HCT116 (cell line): ENCODE data around the gene HSPG2. TPM values are rescaled to one million over a fixed set of nuclear protein-coding genes. Genes with fewer than 3 reads are reported as not detected.

Experiments
- ATAC-seq: fragments of 200-7000 bp; cut with Tn5 transposase; 2 replicates; pipeline ENCODE4 v1.9.1; 2020; ENCODE audit warnings: mild to moderate bottlenecking, moderate library complexity
- BruUV-seq: library from RNA; stranded (reverse); fragments of 400-500 nt; replicated peaks from 2 replicates; lab custom pipeline; 2021; lab: Mats Ljungman, UMichigan
- CTCF ChIA-PET: fragments of 300-600 bp; sonication (Branson Sonifier 250); formaldehyde crosslinking; loops from one replicate; lab custom pipeline; 2021; ENCODE audit warnings: antibody characterized with exemption; lab: Charles Lee
- POLR2A ChIA-PET: fragments of 300-600, 350-600 bp; sonication (Branson Sonifier 250); formaldehyde crosslinking; loops from one replicate; lab custom pipeline; 2021; ENCODE audit warnings: antibody characterized with exemption; lab: Charles Lee
- RAD21 ChIA-PET, 2 experiments: fragments of 300-600 bp; sonication (Branson Sonifier 250); formaldehyde crosslinking; loops; one replicate each; lab custom pipeline; 2023; ENCODE audit warnings: low total read pairs in 2 of 2; ENCODE audit not compliant: uncharacterized antibody in 2 of 2, unreplicated experiment in 2 of 2, low non-redundant PET in 1 of 2; lab: Charles Lee
- DNase-seq: peaks from one replicate; pipeline ENCODE4 v3.0.0-alpha.2; 2010; ENCODE audit warnings: low read depth, low spot score
- H2AFZ ChIP-seq: fragments of 200-600 bp; shearing (Covaris generic), sonication (generic); 2 replicates; pipeline ENCODE4 v1.6.1; 2017; ENCODE audit warnings: low read depth, mixed run types, mixed read lengths, antibody characterized with exemption, low read length; ENCODE audit not compliant: poor library complexity, severe bottlenecking
- H3K27ac ChIP-seq: 2 replicates; pipeline ENCODE4 v1.5.1; 2012; ENCODE audit warnings: low read depth, low read length
- H3K27me3 ChIP-seq: fragments of 200-600 bp; sonication (generic); 2 replicates; pipeline ENCODE4 v1.6.1; 2016; ENCODE audit warnings: mixed run types, low read length, mixed read lengths; ENCODE audit not compliant: insufficient read depth
- H3K36me3 ChIP-seq, 2 experiments: fragments of 200-500 bp in 1 of 2; fragments of 200-600 bp in 1 of 2; sonication (Bioruptor generic) in 1 of 2; sonication (generic) in 1 of 2; 2 replicates each; pipeline versions ENCODE4 v1.5.1 to v1.6.1; 2014 to 2016; ENCODE audit warnings: low read length in 2 of 2, inconsistent platforms in 1 of 2, mixed read lengths in 1 of 2, mixed run types in 1 of 2; ENCODE audit not compliant: insufficient read depth in 2 of 2, control insufficient read depth in 1 of 2
- H3K4me1 ChIP-seq, 2 experiments: fragments of 200-600 bp in 1 of 2; sonication (generic) in 1 of 2; 2 replicates each; pipeline versions ENCODE4 v1.5.1 to v1.6.1; 2012 to 2017; ENCODE audit warnings: low read length in 2 of 2, inconsistent platforms in 1 of 2, mild to moderate bottlenecking in 1 of 2, mixed read lengths in 1 of 2, mixed run types in 1 of 2, moderate library complexity in 1 of 2; ENCODE audit not compliant: insufficient read depth in 2 of 2, control insufficient read depth in 1 of 2
- H3K4me2 ChIP-seq: fragments of 200-600 bp; sonication (generic); 2 replicates; pipeline ENCODE4 v1.6.1; 2017; ENCODE audit warnings: mixed run types, low read length, mixed read lengths
- H3K4me3 ChIP-seq, 2 experiments: fragments of 200-600 bp in 1 of 2; sonication (generic) in 1 of 2; replicated peaks in 1 of 2; 2 replicates each; pipeline ENCODE4 v1.5.1; 2011 to 2016; ENCODE audit warnings: low read length in 2 of 2, control low read depth in 1 of 2, low read depth in 1 of 2, mild to moderate bottlenecking in 1 of 2, mixed read lengths in 1 of 2, mixed run types in 1 of 2
- H3K79me2 ChIP-seq: fragments of 200-600 bp; sonication (generic); 2 replicates; pipeline ENCODE4 v1.6.1; 2017; ENCODE audit warnings: mild to moderate bottlenecking, mixed run types, low read length, moderate library complexity, mixed read lengths; ENCODE audit not compliant: insufficient read depth
- H3K9ac ChIP-seq: fragments of 200-600 bp; sonication (generic); 2 replicates; pipeline ENCODE4 v1.6.1; 2016; ENCODE audit warnings: low read length, mixed read lengths
- H3K9me2 ChIP-seq: fragments of 200-600 bp; sonication (generic), shearing (Covaris generic); 2 replicates; pipeline ENCODE4 v1.6.1; 2017; ENCODE audit warnings: mixed run types, mild to moderate bottlenecking, moderate library complexity; ENCODE audit not compliant: insufficient read depth
- H3K9me3 ChIP-seq, 2 experiments: fragments of 200-500 bp in 1 of 2; fragments of 200-600 bp in 1 of 2; sonication (Bioruptor generic) in 1 of 2; sonication (generic) in 1 of 2; 2 replicates each; pipeline ENCODE4 v1.6.1; 2014 to 2017; ENCODE audit warnings: low read length in 2 of 2, mixed read lengths in 2 of 2, inconsistent platforms in 1 of 2, low read depth in 1 of 2, mild to moderate bottlenecking in 1 of 2, mixed run types in 1 of 2, moderate library complexity in 1 of 2; ENCODE audit not compliant: control insufficient read depth in 1 of 2, insufficient read depth in 1 of 2
- H4K20me1 ChIP-seq: fragments of 200-600 bp; sonication (generic), shearing (Covaris generic); 2 replicates; pipeline ENCODE4 v1.6.1; 2017; ENCODE audit warnings: mixed run types, mild to moderate bottlenecking, moderate library complexity; ENCODE audit not compliant: insufficient read depth
- ATF3 ChIP-seq: IDR thresholded peaks from 2 replicates; pipeline ENCODE4 v1.6.1; 2012
- CBX3 ChIP-seq: IDR thresholded peaks from 2 replicates; pipeline ENCODE4 v1.6.1; 2012; ENCODE audit warnings: low read depth
- CTCF ChIP-seq, 3 experiments: fragments of 200-600 bp in 1 of 3; sonication (generic) in 1 of 3; IDR thresholded peaks in 2 of 3; conservative IDR thresholded peaks in 1 of 3; 2 replicates each; pipeline ENCODE4 v1.5.1; 2012 to 2017; ENCODE audit warnings: low read depth in 2 of 3, low read length in 2 of 3, antibody characterized with exemption in 1 of 3, borderline replicate concordance in 1 of 3, control low read depth in 1 of 3, mild to moderate bottlenecking in 1 of 3, mixed read lengths in 1 of 3, mixed run types in 1 of 3, moderate library complexity in 1 of 3; ENCODE audit not compliant: insufficient read depth in 1 of 3
- EGR1 ChIP-seq: IDR thresholded peaks from 2 replicates; pipeline ENCODE4 v1.6.1; 2012; ENCODE audit warnings: low read depth
- EZH2phosphoT487 ChIP-seq: fragments of 200-600 bp; IDR thresholded peaks from 2 replicates; pipeline ENCODE4 v1.6.1; 2018; ENCODE audit warnings: antibody characterized with exemption, borderline replicate concordance
- FOSL1 ChIP-seq: IDR thresholded peaks from 2 replicates; pipeline ENCODE4 v1.6.1; 2012; ENCODE audit warnings: low read depth
- JUND ChIP-seq: IDR thresholded peaks from 2 replicates; pipeline ENCODE4 v1.6.1; 2012
- POLR2AphosphoS5 ChIP-seq: IDR thresholded peaks from 2 replicates; pipeline ENCODE4 v1.6.1; 2011; ENCODE audit warnings: mild to moderate bottlenecking, low read depth, low read length, moderate library complexity
- RAD21 ChIP-seq: IDR thresholded peaks from 2 replicates; pipeline ENCODE4 v1.6.1; 2012; ENCODE audit warnings: low read depth, mild to moderate bottlenecking
- YY1 ChIP-seq: IDR thresholded peaks from 2 replicates; pipeline ENCODE4 v1.6.1; 2011; ENCODE audit warnings: low read length, low read depth, moderate library complexity, mild to moderate bottlenecking; ENCODE audit not compliant: insufficient replicate concordance; ENCODE audit errors: extremely low read depth
- ZFX ChIP-seq: fragments of 450-650 bp; IDR thresholded peaks from 2 replicates; pipeline ENCODE4 v1.6.1; 2017
- intact Hi-C: fragments of 100-400 bp; cut with micrococcal nuclease; formaldehyde crosslinking; loops from 2 replicates; pipeline ENCODE4 v1.10.0; 2022
- total RNA-seq: library from RNA; stranded (reverse); gene quantifications from one replicate; pipeline ENCODE4 v1.2.1, GENCODE V29; 2021; ENCODE audit not compliant: unreplicated experiment

HSPG2 gene
- total RNA-seq, 1 experiment from 2014 or later, result 55.7 TPM

GRCh38 chr1:21831454-21831970, 105.6 kb downstream of the HSPG2 start:
- ChIA-PET POLR2A (no interaction called here), CTCF (no interaction called here), RAD21 (no interaction called here)
- no TSS peak for BruUV-seq
- H3K27ac ChIP-seq, result no peak overlapping the region
- ATAC-seq (no peak), DNase-seq (no peak)
- TF ChIP-seq POLR2AphosphoS5, result no peak
- TF ChIP-seq CBX3, result no peak
- no peak for TF ChIP-seq JUND
- TF ChIP-seq RAD21, result no peak
- TF ChIP-seq YY1, result no peak
- no peak for TF ChIP-seq ZFX
- no peak for TF ChIP-seq FOSL1
- no peak for TF ChIP-seq ATF3
- TF ChIP-seq EZH2phosphoT487, result no peak
- TF ChIP-seq CTCF (IDR thresholded peaks at IDR 0.05 in 2 of 3, conservative IDR thresholded peaks at IDR 0.05 in 1 of 3; ENCODE audit: borderline replicate concordance in 1 of 3, insufficient read depth in 1 of 3, low read depth in 2 of 3, low read length in 2 of 3), result no peak
- no peak for TF ChIP-seq EGR1
- no peak overlapping the region for H3K9ac ChIP-seq
- H3K9me2 ChIP-seq, result no peaks in the 10 kb centered on the region
- no peaks in the 10 kb centered on the region for H4K20me1 ChIP-seq
- peaks cover 0 to 8% of the 10 kb centered on the region in 2 experiments; a peak in 3 of 4 replicates for H3K36me3 ChIP-seq
- intact Hi-C loops, result no loop called here
- H3K27me3 ChIP-seq, result no peaks in the 10 kb centered on the region
- no peaks in the 10 kb centered on the region for H3K79me2 ChIP-seq
- peaks cover 0 to 5% of the 10 kb centered on the region in 2 experiments; a peak in 1 of 4 replicates for H3K9me3 ChIP-seq
- no peak overlapping the region for H2AFZ ChIP-seq
- H3K4me2 ChIP-seq, result no peak overlapping the region
- no peaks in the 10 kb centered on the region for H3K4me1 ChIP-seq
- H3K4me3 ChIP-seq, result no peak overlapping the region
